ENCODE measurements around the gene ATP1B4. TPM values are rescaled to one million over a fixed set of nuclear protein-coding genes. Genes with fewer than 3 reads are reported as not detected.

Gene ATP1B4
- not detected in 2 replicates for total RNA-seq

DNA sequence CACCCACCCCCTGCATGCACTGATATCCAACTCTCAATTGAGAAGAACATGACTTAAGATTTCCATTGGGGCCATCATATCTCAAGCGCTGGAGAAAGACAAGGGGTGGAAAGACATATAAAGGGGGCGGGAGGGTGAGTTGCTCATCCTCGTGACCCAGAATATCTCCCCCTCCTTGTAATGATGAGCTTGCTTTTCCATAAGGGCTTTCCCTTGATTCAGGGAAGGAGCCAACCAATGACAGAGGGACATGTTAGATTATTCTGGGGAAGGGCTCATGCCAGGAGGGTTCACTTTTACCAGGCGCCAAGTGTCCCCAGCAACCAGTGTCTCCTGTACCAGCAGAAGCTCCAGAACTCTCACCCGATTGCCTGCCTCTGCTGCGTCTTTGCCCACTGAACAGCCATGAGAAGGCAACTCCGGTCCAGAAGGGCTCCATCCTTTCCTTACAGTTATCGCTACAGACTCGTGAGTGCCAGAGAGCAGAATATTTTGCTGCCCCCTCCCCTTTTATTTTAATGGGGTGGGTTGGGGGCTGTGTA, at the start of gene ATP1B4:
Gene ATP1B4, plus strand, starts transcription at position 326 of the 542 bp plus-strand sequence. Its CDS starts 80 bp downstream, at position 406.
- CTCF ChIA-PET: no interaction called here
- H3K36me3 Mint-ChIP-seq (ENCODE audit: low read depth): no peaks in the 10 kb centered on the region
- TF ChIP-seq, protein P1, sequence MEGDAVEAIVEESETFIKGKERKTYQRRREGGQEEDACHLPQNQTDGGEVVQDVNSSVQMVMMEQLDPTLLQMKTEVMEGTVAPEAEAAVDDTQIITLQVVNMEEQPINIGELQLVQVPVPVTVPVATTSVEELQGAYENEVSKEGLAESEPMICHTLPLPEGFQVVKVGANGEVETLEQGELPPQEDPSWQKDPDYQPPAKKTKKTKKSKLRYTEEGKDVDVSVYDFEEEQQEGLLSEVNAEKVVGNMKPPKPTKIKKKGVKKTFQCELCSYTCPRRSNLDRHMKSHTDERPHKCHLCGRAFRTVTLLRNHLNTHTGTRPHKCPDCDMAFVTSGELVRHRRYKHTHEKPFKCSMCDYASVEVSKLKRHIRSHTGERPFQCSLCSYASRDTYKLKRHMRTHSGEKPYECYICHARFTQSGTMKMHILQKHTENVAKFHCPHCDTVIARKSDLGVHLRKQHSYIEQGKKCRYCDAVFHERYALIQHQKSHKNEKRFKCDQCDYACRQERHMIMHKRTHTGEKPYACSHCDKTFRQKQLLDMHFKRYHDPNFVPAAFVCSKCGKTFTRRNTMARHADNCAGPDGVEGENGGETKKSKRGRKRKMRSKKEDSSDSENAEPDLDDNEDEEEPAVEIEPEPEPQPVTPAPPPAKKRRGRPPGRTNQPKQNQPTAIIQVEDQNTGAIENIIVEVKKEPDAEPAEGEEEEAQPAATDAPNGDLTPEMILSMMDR (IDR thresholded peaks at IDR 0.05): no peak
- no peak for ATAC-seq (ENCODE audit: low read depth)
- intact Hi-C loops (cut with micrococcal nuclease): no loop called here
- no peaks in the 10 kb centered on the region for H3K27me3 Mint-ChIP-seq
- H3K9me3 Mint-ChIP-seq: no peaks in the 10 kb centered on the region
- H3K27ac Mint-ChIP-seq: no peak within 1 kb of the TSS
- POLR2A ChIA-PET: no interaction called here
- DNase-seq: no peak
- no peak within 1 kb of the TSS for H3K4me3 Mint-ChIP-seq
- H3K4me1 Mint-ChIP-seq: peaks cover 4% of the 10 kb centered on the region

DNA sequence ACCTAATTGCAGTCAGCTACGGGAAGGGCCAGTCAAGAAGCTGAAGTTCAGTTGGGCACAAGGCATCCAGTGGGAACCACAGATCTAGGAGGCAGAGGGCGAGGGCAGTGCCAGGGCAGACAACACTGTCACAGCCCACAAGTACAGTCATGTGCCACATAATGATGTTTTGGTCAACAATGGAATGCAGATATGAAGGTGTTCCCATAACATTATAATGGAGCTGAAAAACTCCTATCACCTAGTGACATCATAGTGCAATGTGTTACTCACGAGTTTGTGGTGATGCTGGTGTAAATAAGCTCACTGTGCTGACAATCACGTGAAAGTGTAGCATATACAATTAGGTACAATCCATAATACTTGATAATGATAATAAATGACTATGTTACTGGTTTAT, 46.1 kb upstream of the ATP1B4 start:
- DNase-seq (no peak), ATAC-seq (ENCODE audit: low read depth) (no peak)
- ChIA-PET CTCF (no interaction called here), POLR2A (interaction anchor here (0.6 kb wide), 1 partner anchor 21 kb away, joined by 4 read pairs; no protein-coding TSS in a partner anchor)
- intact Hi-C loops (cut with micrococcal nuclease): loop anchor here (5.0 kb wide), 1 partner anchor 152 kb away; the partner anchor contains the start of gene LAMP2
- Mint-ChIP-seq H3K36me3 (ENCODE audit: low read depth) (no peaks in the 10 kb centered on the region), H3K4me1 (peaks cover 3% of the 10 kb centered on the region), H3K9me3 (no peaks in the 10 kb centered on the region), H3K27ac (no peak overlapping the region), H3K27me3 (peaks cover 2% of the 10 kb centered on the region), H3K4me3 (no peak overlapping the region)
- TF ChIP-seq, protein P1 (IDR thresholded peaks at IDR 0.05): no peak

DNA sequence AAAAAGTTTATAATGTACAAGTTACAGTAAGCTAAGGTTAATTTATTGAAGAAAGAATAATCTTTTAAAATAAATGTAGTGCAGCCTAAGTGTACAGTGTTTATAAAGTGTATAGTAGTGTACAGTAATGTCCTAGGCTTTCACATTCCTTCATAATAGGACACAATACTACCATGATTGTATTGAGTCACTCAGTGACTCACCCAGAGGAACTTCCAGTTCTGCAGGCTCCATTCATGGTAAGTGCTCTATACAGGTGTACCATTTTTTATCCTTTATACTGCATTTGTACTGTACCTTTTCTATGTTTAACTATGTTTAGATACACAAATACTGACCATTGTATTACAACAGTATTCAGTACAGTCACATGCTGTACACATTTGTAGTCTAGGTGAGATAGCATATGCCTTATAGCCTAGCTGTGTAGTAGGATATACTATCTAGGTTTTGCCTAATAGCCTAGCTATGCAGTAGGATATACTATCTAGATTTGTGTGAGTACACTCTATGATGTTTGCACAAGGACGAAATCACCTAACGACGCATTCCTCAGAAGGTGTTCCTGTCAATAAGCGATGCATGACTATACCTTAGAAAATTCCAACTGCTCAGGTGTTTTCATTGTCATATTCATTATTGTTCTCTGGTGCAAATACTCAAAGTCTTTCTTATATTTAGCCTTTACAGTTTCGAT, 45.2 kb upstream of the ATP1B4 start:
- no peak overlapping the region for H3K4me3 Mint-ChIP-seq
- CTCF ChIA-PET: interaction anchor here (1.9 kb wide), 1 partner anchor 7 kb away, joined by 7 read pairs; no protein-coding TSS in a partner anchor
- intact Hi-C loops (cut with micrococcal nuclease): loop anchor here (5.0 kb wide), 1 partner anchor 151 kb away; the partner anchor contains the start of gene LAMP2
- H3K9me3 Mint-ChIP-seq: no peaks in the 10 kb centered on the region
- peaks cover 3% of the 10 kb centered on the region for H3K4me1 Mint-ChIP-seq
- H3K27ac Mint-ChIP-seq: no peak overlapping the region
- H3K36me3 Mint-ChIP-seq (ENCODE audit: low read depth): no peaks in the 10 kb centered on the region
- peaks cover 2% of the 10 kb centered on the region for H3K27me3 Mint-ChIP-seq
- POLR2A ChIA-PET: no interaction called here
- ATAC-seq (ENCODE audit: low read depth) (no peak), DNase-seq (no peak)
- TF ChIP-seq, protein P1 (IDR thresholded peaks at IDR 0.05): no peak

DNA sequence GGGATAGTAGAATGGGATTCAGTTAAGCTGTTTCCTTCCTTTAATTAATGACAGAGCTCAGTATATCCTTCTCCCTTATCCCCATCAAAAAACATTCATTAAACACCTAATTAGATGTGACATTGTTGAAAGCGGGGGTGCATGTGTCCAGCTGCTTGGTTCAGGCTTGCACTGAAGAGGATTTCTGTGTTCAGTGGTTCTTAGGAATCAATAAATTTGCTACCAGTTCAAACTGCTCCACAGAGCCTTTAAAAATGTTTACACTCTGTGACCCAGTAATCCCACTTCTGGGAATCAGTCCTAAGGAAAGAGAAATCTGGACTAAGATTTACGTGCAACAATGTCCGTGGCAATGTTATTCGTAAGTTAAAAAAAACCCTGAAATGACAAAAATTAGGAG, 43.5 kb upstream of the ATP1B4 start:
- CTCF ChIA-PET: interaction anchor here (1.9 kb wide), 1 partner anchor 9 kb away, joined by 7 read pairs; no protein-coding TSS in a partner anchor
- POLR2A ChIA-PET: no interaction called here
- H3K4me1 Mint-ChIP-seq: peaks cover 3% of the 10 kb centered on the region
- no peaks in the 10 kb centered on the region for H3K27me3 Mint-ChIP-seq
- TF ChIP-seq, protein P1 (IDR thresholded peaks at IDR 0.05): no peak
- H3K27ac Mint-ChIP-seq: no peak overlapping the region
- no peaks in the 10 kb centered on the region for H3K36me3 Mint-ChIP-seq (ENCODE audit: low read depth)
- ATAC-seq (ENCODE audit: low read depth): no peak
- DNase-seq: no peak
- intact Hi-C loops (cut with micrococcal nuclease): loop anchor here (5.0 kb wide), 1 partner anchor 149 kb away; the partner anchor contains the start of gene LAMP2
- no peaks in the 10 kb centered on the region for H3K9me3 Mint-ChIP-seq
- H3K4me3 Mint-ChIP-seq: no peak overlapping the region

DNA sequence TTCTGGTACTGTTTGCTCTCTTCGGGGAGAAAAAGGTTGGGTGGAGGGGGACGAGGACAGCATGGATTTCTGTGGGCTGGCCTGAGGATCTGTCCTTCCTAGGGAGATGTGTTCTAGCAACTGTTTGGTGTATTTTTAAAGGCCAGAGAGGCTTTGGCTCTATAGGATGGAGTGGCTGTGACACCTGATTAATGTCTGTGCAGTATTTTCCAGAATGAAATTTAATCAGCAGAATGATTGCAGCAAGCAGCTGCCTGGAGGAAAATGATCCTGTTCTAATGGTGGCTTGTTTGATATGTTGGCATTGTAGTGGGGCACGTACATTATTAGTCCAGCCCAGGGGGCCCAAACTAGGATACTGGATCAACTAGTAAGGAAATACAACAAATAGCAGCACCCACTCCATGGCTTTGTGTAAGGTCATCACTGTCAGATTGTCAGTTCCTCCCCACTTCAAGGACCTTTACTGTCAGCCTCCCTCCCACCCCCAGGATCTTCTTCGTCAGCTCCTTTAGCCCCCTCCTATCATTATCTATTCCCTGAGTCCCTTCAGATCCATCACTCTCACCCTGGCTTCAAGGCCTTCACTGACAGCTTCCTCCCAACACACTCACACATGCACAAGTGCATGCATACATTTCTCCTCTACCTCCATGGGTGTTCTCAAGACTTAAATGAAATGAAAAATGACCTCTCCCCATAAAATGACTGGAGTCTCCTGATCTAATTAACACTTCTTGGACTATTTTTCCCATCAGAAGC, 40.2 kb upstream of the ATP1B4 start:
- no peak overlapping the region for H3K27ac Mint-ChIP-seq

More for the DNA sequence above, 40.2 kb upstream of the ATP1B4 start:
- CTCF ChIA-PET: no interaction called here
- Mint-ChIP-seq H3K36me3 (ENCODE audit: low read depth) (no peaks in the 10 kb centered on the region), H3K9me3 (no peaks in the 10 kb centered on the region), H3K4me1 (peaks cover 3% of the 10 kb centered on the region), H3K4me3 (no peak overlapping the region), H3K27me3 (no peaks in the 10 kb centered on the region)
- intact Hi-C loops (cut with micrococcal nuclease): no loop called here
- ATAC-seq (ENCODE audit: low read depth) (no peak), DNase-seq (no peak)
- TF ChIP-seq, protein P1 (IDR thresholded peaks at IDR 0.05): no peak
- POLR2A ChIA-PET: no interaction called here
